Measurements from ENCODE around the gene NR1D1. TPM values are rescaled to one million over a fixed set of nuclear protein-coding genes. Genes with fewer than 3 reads are reported as not detected.

Gene NR1D1
- total and polyA plus RNA-seq, 7 donors = 21.4 to 88.7 (median 40.8) TPM

DNA sequence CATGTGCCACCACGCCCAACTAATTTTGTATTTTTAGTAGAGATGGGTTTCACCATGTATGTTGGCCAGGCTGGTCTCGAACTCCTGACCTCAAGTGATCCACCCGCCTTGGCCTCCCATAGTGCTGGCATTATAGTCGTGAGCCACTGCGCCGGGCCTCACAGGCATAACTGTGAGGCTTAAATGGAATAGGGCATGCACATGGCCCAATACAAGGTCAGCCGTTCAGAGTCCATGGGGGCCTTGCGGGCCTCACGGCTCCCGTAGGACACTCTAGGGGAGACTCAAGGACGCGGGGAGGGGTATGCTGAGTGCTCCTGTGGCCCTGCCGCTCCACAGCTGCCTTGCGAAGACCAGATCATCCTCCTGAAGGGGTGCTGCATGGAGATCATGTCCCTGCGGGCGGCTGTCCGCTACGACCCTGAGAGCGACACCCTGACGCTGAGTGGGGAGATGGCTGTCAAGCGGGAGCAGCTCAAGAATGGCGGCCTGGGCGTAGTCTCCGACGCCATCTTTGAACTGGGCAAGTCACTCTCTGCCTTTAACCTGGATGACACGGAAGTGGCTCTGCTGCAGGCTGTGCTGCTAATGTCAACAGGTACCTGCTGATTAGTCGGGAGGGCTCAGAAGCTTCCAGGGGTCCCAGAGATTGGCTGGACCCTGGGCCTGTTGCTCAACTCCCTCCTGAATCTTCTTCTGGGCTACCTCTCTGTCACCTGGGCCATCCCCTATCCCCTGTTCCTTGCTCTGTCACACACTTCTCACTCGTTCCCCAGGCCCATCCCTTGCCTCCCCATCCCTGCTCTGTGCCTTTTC is 12.3 kb downstream of the NR1D1 start:
- intact Hi-C loops (cut with DNase I) = loop anchor here in 1 of 2 donors (5.0 kb wide), 1 partner anchor 71 kb away; the partner anchor contains the start of gene CSF3
- peaks cover 28% of the 10 kb centered on the region for H3K4me1 ChIP-seq
- WGBS, 3 donors = 83 to 89% (median 87%) methylated on average over 28 of the region's 28 CpGs
- H3K9me3 ChIP-seq = no peaks in the 10 kb centered on the region
- H3K4me3 ChIP-seq = no peak overlapping the region
- DNase-seq (no peak), ATAC-seq (no peak)
- TF ChIP-seq CTCF (IDR thresholded peaks at IDR 0.05) = no peak
- H3K27me3 ChIP-seq (ENCODE audit: insufficient read depth in 3 of 3, low read length in 2 of 3) = no peaks in the 10 kb centered on the region
- H3K27ac ChIP-seq = no peak overlapping the region
- H3K36me3 ChIP-seq (ENCODE audit: insufficient read depth in 1 of 2, low read depth in 1 of 2) = peaks cover 3 to 79% of the 10 kb centered on the region in 2 donors

DNA sequence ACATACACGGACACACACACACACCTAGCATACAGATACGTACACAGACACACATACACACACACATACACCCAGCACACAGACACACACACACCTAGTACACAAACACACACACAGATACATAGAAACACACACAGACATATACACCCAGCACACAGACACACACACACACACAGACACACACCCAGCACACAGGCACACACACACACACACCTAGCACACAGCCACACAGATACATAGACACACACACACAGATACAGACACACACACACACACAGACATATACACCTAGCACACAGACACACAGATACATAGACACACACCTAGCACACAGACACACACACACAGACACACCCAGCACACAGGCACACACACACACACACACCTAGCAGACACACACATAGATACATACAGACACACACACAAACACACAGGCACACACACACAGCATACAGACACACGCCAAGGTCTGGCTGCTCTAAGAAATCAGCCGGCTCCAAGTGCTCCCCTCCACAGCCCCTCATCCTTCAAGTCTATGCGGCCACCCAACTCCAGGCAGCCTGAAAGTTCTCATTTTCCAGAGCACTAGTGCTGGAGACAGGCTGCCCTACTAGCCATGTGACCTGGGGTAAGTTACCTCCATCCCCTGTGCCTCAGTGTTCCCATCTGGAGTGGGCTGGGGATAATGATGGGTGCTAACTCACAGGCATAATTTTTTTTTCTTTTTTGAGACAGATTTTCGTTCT is 13.2 kb downstream of the NR1D1 start:
- H3K9me3 ChIP-seq = no peaks in the 10 kb centered on the region
- no peak overlapping the region for H3K4me3 ChIP-seq
- H3K4me1 ChIP-seq = peaks cover 20% of the 10 kb centered on the region
- intact Hi-C loops (cut with DNase I) = loop anchor here in 1 of 2 donors (5.0 kb wide), 1 partner anchor 70 kb away; the partner anchor contains the start of gene CSF3
- WGBS, 3 donors = 65 to 82% (median 76%) methylated on average over 6 of the region's 6 CpGs
- H3K27me3 ChIP-seq (ENCODE audit: insufficient read depth in 3 of 3, low read length in 2 of 3) = no peaks in the 10 kb centered on the region
- H3K36me3 ChIP-seq (ENCODE audit: insufficient read depth in 1 of 2, low read depth in 1 of 2) = peaks cover 3 to 72% of the 10 kb centered on the region in 2 donors
- no peak overlapping the region for H3K27ac ChIP-seq
- DNase-seq (no peak), ATAC-seq (no peak)
- no peak for TF ChIP-seq CTCF (IDR thresholded peaks at IDR 0.05)

DNA sequence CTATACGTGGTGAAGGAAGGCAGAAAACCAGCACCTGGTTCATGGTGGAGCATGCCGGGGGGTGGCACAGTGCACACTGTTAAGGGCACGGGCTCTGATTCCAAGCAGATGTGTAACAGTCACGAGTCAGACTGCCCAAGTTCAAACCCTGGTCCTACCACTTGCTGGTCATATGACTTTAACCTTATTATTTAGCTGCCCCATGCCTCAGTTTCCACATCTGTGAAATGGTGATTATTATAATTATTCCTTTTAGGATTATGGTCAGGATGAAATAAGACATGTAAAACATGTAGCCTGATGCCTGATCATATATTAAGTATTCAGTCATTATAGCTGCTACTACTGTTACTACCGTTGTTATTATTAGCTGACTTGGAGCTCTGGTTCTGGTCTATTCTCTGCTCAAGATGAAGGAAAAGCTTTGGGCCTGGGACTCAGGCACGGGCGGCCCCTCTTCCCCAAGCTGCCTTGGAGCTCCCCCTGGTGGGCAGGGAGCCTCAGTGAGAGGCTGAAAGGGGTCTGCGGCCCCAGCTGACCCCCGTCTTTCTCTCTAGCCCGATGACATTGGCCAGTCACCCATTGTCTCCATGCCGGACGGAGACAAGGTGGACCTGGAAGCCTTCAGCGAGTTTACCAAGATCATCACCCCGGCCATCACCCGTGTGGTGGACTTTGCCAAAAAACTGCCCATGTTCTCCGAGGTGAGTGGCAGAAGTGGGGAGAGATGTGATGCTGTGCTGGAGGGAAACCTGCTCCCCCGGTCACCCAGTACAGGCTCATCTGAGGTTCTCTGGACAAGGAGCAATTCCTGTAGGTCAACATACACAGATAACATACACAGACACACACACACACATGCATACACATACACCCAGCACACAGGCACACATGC is 14.0 kb downstream of the NR1D1 start:
- WGBS, 3 donors = 35 to 56% (median 38%) methylated on average over 17 of the region's 17 CpGs

More for the DNA sequence above, 14.0 kb downstream of the NR1D1 start:
- peaks cover 3 to 77% of the 10 kb centered on the region in 2 donors for H3K36me3 ChIP-seq (ENCODE audit: insufficient read depth in 1 of 2, low read depth in 1 of 2)
- H3K27me3 ChIP-seq (ENCODE audit: insufficient read depth in 3 of 3, low read length in 2 of 3) = no peaks in the 10 kb centered on the region
- intact Hi-C loops (cut with DNase I) = loop anchor here in 1 of 2 donors (1.0 to 5.0 kb wide), 2 partner anchors 24 to 69 kb away; partner anchors contain the start of genes CSF3 and THRA
- H3K27ac ChIP-seq = peak overlapping the region; percentile 61
- no peaks in the 10 kb centered on the region for H3K9me3 ChIP-seq
- TF ChIP-seq CTCF (IDR thresholded peaks at IDR 0.05) = peak; percentile 91
- ATAC-seq (peak; percentile 58 to 75 (median 70)), DNase-seq (peak; percentile 75 to 87)
- peaks cover 12% of the 10 kb centered on the region for H3K4me1 ChIP-seq
- no peak overlapping the region for H3K4me3 ChIP-seq
